GM18909 (cell line): ENCODE data around the gene EIF2AK3.
"Not testable (repeated sequence)": the region's sequence is repeated elsewhere in the genome, so short reads cannot be mapped to it uniquely, and the experiment has no call there.

Experiments used
- ATAC-seq: cut with Tn5 transposase; IDR thresholded peaks from one replicate; pipeline ENCODE4 v1.9.1; 2021; ENCODE audit warnings: mild to moderate bottlenecking; ENCODE audit not compliant: unreplicated experiment, poor library complexity

EIF2AK3 gene

GRCh38 chr2:88627055-88627855 is at the start of gene EIF2AK3:
EIF2AK3 (minus strand) TSS chr2:88627464; CDS start chr2:88627274, 190 bp downstream.
- peak; percentile 89 for ATAC-seq

GRCh38 chr2:88673363-88673762 is 46.1 kb upstream of the EIF2AK3 start:
- ATAC-seq, result no peak

- ATAC-seq, result no peak
Observed at GRCh38 chr2:88671786-88672427, 44.6 kb upstream of the EIF2AK3 start.

- peak; percentile 88 for ATAC-seq
Observed at GRCh38 chr2:88669482-88670214, 42.4 kb upstream of the EIF2AK3 start.

- ATAC-seq, result no peak
Observed at GRCh38 chr2:88668862-88669261, 41.6 kb upstream of the EIF2AK3 start.

GRCh38 chr2:88667219-88667618 is 40.0 kb upstream of the EIF2AK3 start:
- ATAC-seq, result no peak

- no peak for ATAC-seq
Observed at GRCh38 chr2:88666576-88666975, 39.3 kb upstream of the EIF2AK3 start.

GRCh38 chr2:88660622-88661021 is 33.4 kb upstream of the EIF2AK3 start:
- ATAC-seq, result no peak

- no peak for ATAC-seq
Observed at GRCh38 chr2:88659538-88659915, 32.3 kb upstream of the EIF2AK3 start.

GRCh38 chr2:88658881-88659537 is 31.7 kb upstream of the EIF2AK3 start:
- no peak for ATAC-seq

GRCh38 chr2:88658326-88658725 is 31.1 kb upstream of the EIF2AK3 start:
- ATAC-seq, result no peak

GRCh38 chr2:88657131-88657530 is 29.9 kb upstream of the EIF2AK3 start:
- ATAC-seq, result no peak

- ATAC-seq, result no peak
Observed at GRCh38 chr2:88656690-88657089, 29.4 kb upstream of the EIF2AK3 start.

GRCh38 chr2:88654714-88655113 is 27.4 kb upstream of the EIF2AK3 start:
- no peak for ATAC-seq

- ATAC-seq, result no peak
Observed at GRCh38 chr2:88651646-88652045, 24.4 kb upstream of the EIF2AK3 start.

GRCh38 chr2:88645291-88645882 is 18.1 kb upstream of the EIF2AK3 start:
- not testable (repeated sequence) for ATAC-seq

GRCh38 chr2:88642278-88642677 is 15.0 kb upstream of the EIF2AK3 start:
- ATAC-seq, result no peak

GRCh38 chr2:88641330-88641729 is 14.1 kb upstream of the EIF2AK3 start:
- ATAC-seq, result no peak

- ATAC-seq, result no peak
Observed at GRCh38 chr2:88639865-88640264, 12.6 kb upstream of the EIF2AK3 start.

GRCh38 chr2:88638743-88639142 is 11.5 kb upstream of the EIF2AK3 start:
- no peak for ATAC-seq
